IPS-18a (cell line): ENCODE results near the gene PKMYT1.

Source experiments
- H3K27ac ChIP-seq: one replicate; pipeline ENCODE4 v1.5.1; 2013; ENCODE audit warnings: low read length
- H3K27me3 ChIP-seq: one replicate; pipeline ENCODE4 v1.6.1; 2013; ENCODE audit warnings: mild to moderate bottlenecking, low read length; ENCODE audit not compliant: control insufficient read depth, insufficient read depth
- H3K36me3 ChIP-seq: one replicate; pipeline ENCODE4 v1.6.1; 2013; ENCODE audit warnings: low read depth, low read length; ENCODE audit not compliant: control insufficient read depth
- H3K4me1 ChIP-seq: one replicate; pipeline ENCODE4 v1.6.1; 2013; ENCODE audit warnings: low read depth, low read length; ENCODE audit not compliant: control insufficient read depth
- H3K4me3 ChIP-seq: one replicate; pipeline ENCODE4 v1.5.1; 2013; ENCODE audit warnings: low read length
- H3K9ac ChIP-seq: one replicate; pipeline ENCODE4 v1.6.1; 2013; ENCODE audit warnings: mild to moderate bottlenecking, low read length, moderate library complexity
- H3K9me3 ChIP-seq: one replicate; pipeline ENCODE4 v1.6.1; 2013; ENCODE audit warnings: low read depth, low read length; ENCODE audit not compliant: control insufficient read depth

The PKMYT1 gene

DNA sequence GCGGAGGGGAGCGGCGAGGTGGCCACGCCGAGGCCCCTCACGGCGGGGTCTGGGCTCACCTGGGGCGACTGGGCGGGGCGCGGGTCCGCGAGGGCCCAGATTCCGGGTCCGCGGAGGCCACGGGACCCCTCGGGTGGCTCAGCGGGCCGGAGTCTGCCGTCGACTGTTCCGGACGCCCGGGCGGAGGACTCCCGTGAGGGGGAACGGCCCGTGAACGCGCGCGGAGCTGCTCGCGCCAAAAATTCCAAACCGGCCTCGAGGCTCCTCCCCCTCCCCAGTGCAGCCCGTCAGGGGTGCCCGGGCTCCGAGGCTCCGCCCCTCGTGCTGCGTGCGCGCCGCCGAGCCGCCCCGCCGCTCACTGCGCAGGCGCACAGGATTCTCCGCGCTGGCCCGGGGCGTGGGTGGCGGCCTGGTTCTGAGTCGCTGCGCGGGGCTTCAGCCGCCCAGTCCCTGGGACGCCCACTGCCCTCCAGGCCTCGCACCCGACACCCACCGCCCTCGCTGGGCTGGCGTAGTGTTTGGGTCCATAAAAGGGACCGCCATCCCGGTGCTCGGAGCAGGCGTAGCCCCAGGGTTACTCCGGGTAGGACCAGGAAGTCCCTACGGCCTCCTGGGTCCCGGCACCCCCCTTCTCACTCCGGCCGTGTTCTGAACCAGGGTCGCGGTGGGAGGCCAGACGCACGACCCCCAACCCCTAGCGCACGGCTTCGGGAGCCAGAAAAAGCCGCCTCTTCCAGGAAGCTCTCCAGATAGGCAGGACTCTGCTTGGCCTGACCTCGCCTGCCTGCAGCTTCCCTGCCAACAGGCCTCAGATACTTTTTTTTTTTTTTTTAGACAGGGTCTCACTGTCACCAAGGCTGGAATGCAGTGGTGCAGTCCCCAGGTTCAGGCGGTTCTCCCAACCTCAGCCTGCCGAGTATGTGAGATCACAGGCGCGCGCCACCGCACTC, at the start of gene PKMYT1:
Gene PKMYT1 (minus strand): TSS at position 220 of the 950 bp plus-strand sequence. CDS start 789 bp downstream, outside the sequence.
- Histone ChIP-seq H3K9ac (peak within 1 kb of the TSS; percentile 81), H3K36me3 (no peaks in the 10 kb centered on the region), H3K4me1 (peaks cover 13% of the 10 kb centered on the region), H3K27ac (peak within 1 kb of the TSS; percentile 88), H3K27me3 (no peaks in the 10 kb centered on the region), H3K9me3 (no peaks in the 10 kb centered on the region), H3K4me3 (peak within 1 kb of the TSS; percentile 80)

DNA sequence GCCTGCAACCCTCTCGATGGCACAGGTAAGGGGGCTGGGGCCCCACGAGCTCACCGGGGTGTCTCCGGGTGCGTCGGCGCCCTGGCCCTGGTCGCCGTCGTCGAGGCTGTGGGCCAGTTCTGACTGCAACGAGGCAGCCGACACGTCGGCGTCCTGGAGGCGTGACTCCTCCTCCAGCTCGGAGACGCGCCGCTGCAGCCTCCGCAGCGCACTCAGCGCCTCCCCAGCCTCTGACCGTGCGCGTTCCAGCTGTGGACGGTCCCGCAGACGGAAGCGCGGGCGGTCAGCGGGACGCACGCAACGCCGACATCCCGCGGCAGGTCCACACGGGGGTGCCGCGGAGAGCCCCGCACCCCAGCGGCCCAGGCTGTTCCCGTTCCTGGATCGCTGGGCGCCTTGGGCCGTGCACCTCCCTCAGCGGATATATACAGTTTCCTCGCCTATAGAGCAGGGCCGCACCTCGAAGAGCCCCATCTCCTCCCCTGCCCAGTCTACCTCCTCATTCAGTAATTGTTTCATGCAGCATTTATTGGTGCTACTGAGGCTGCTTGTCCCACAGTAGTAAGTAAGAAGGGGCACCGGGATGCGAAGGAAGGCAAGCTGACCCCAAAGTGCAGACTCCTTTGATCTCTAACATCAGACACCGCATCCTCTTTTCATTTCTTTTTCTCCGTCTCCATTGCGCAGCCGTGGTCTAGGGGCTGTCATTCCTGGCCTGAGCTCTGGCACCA, 49.4 kb upstream of the PKMYT1 start:
- Histone ChIP-seq H3K36me3 (peaks cover 18% of the 10 kb centered on the region), H3K9me3 (no peaks in the 10 kb centered on the region), H3K4me3 (no peak overlapping the region), H3K27ac (no peak overlapping the region), H3K4me1 (peaks cover 3% of the 10 kb centered on the region), H3K9ac (no peak overlapping the region), H3K27me3 (peaks cover 3% of the 10 kb centered on the region)

DNA sequence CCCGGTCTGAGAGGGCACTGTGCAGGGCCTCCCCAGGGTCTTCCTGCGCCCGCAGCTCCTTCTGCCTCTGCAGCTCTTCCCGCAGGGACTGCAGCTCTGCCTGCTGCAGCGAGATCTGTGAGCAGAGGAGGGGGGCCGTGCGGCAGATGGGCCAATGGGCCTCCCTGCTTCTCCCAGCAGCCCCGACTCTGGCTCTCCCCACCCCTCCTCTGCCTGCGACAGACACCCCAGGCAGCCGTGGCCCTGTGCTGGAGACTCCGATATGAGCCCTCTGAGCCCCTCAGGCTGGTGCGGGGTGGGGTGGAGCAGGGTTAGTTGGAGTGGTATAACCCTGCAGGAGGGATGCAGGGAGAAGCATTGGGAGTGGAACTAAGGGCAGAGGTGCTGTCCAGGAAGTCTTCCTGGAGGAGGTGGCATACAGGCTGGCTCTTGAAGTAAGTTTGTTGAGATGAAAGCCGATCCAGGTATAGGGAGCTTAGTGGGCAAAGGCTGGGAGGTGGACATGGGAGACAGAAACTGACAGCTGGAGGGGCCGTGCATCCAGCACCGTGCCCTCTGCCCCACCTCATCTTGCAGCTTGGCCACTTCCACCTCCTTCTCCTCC, 48.6 kb upstream of the PKMYT1 start:
- no peak overlapping the region for H3K9ac ChIP-seq
- H3K27me3 ChIP-seq = no peaks in the 10 kb centered on the region
- no peak overlapping the region for H3K27ac ChIP-seq
- H3K36me3 ChIP-seq = peaks cover 18% of the 10 kb centered on the region
- H3K9me3 ChIP-seq = no peaks in the 10 kb centered on the region
- no peak overlapping the region for H3K4me3 ChIP-seq
- H3K4me1 ChIP-seq = peaks cover 3% of the 10 kb centered on the region

DNA sequence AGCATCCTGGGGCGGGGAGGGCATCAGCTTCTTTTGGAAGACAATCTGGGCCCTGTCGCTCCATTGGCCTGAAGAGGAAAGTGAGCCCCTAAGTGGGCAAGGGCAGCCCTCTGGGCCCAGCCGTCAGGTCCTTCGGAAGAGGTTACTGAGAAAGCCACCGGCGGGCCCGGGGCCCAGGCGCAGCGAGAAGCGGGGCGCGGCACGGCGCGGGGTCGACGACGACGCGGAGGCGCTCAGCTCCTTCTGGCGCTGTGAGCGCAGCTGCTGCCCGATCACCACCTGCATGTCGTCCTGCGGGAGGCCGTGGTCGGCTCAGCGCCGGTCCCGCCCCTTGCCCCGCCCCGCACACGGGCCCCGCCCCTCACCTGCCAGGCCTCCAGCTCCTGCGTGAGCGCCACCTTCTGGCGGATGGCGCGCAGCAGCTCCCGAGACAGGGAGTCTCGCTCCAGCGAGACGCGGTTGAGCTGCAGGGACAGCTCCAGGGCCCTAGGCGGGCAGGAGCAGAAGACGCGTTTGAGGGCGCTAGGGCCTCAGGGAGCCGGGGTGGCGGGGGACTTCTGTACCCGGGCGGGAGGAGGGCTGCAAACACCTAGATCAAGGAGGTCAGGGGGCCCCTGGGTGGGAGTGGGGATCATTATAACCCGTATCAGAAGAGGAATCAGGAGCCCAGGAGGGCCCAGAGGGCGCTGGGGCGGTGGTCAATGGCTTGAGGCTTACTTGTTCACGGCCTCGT, 47.9 kb upstream of the PKMYT1 start:
- no peak overlapping the region for H3K27ac ChIP-seq
- peak overlapping the region; percentile 25 for H3K4me3 ChIP-seq
- peaks cover 4% of the 10 kb centered on the region for H3K4me1 ChIP-seq
- no peaks in the 10 kb centered on the region for H3K9me3 ChIP-seq
- peaks cover 18% of the 10 kb centered on the region for H3K36me3 ChIP-seq
- H3K27me3 ChIP-seq = no peaks in the 10 kb centered on the region
- no peak overlapping the region for H3K9ac ChIP-seq

DNA sequence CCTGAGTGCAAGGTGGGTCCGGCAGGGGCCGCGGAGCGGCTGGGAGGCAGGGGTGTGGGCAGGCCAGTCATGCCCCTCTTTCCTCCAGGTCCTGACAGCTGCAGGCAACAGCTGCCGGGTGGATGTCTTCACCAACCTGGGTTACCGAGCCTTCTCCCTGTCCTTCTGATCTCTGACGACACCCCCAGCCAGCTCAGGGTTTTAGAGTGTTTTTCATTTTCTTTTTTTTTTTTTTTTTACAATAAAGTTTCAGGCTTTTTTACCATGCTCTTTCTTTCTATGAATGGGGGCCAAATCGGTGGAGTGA, 47.2 kb upstream of the PKMYT1 start:
- peaks cover 18% of the 10 kb centered on the region for H3K36me3 ChIP-seq
- peaks cover 11% of the 10 kb centered on the region for H3K4me1 ChIP-seq

DNA sequence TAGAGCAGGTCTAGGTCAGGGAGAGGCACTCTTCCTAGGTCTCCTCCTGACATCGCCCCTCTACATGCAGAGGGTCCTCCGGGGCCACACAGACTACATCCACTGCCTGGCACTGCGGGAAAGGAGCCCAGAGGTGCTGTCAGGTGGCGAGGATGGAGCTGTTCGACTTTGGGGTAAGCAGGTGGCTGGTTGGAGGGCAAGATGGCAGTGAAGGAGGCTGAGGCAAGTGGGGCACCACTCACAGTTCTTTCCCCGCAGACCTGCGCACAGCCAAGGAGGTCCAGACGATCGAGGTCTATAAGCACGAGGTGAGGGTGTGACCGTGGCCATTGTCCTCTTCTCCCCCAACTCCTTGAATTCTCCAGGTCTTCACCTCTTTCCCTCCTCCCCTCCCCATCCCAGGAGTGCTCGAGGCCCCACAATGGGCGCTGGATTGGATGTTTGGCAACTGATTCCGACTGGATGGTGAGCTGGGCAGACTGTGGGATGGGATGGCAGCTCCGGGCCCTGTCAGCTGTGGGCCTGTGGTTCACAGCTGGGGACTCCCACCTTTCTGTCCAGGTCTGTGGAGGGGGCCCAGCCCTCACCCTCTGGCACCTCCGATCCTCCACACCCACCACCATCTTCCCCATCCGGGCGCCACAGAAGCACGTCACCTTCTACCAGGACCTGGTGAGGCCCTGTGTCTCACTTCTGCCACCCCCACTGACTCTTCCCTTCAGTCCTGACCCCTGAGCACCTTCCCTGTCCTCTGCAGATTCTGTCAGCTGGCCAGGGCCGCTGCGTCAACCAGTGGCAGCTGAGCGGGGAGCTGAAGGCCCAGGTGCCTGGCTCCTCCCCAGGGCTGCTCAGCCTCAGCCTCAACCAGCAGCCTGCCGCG, 46.6 kb upstream of the PKMYT1 start:
- Histone ChIP-seq H3K9ac (no peak overlapping the region), H3K27ac (no peak overlapping the region)

More for the DNA sequence above, 47.2 kb upstream of the PKMYT1 start:
- Histone ChIP-seq H3K9me3 (no peaks in the 10 kb centered on the region), H3K9ac (no peak overlapping the region), H3K27ac (no peak overlapping the region), H3K4me3 (no peak overlapping the region), H3K27me3 (no peaks in the 10 kb centered on the region)

DNA sequence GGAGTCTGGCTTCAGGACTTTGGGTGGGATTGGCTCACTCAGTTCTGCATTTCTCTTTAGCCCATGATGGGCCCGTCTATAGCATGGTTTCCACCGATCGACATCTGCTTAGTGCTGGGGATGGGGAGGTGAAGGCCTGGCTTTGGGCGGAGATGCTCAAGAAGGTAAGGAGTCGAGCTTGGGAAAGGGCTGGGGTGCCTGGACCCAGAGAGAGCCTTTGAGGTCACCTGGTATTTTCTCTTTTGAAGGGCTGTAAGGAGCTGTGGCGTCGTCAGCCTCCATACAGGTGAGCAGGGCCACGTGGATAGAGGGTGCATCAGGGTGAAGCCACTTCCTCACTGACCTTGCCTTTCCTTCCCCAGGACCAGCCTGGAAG, 45.7 kb upstream of the PKMYT1 start:
- Histone ChIP-seq H3K27me3 (no peaks in the 10 kb centered on the region), H3K36me3 (peaks cover 23% of the 10 kb centered on the region), H3K9me3 (no peaks in the 10 kb centered on the region), H3K27ac (no peak overlapping the region), H3K9ac (no peak overlapping the region), H3K4me1 (peaks cover 17% of the 10 kb centered on the region), H3K4me3 (no peak overlapping the region)

More for the DNA sequence above, 46.6 kb upstream of the PKMYT1 start:
- Histone ChIP-seq H3K27me3 (no peaks in the 10 kb centered on the region), H3K4me1 (peaks cover 17% of the 10 kb centered on the region), H3K9me3 (no peaks in the 10 kb centered on the region), H3K36me3 (peaks cover 22% of the 10 kb centered on the region), H3K4me3 (no peak overlapping the region)

DNA sequence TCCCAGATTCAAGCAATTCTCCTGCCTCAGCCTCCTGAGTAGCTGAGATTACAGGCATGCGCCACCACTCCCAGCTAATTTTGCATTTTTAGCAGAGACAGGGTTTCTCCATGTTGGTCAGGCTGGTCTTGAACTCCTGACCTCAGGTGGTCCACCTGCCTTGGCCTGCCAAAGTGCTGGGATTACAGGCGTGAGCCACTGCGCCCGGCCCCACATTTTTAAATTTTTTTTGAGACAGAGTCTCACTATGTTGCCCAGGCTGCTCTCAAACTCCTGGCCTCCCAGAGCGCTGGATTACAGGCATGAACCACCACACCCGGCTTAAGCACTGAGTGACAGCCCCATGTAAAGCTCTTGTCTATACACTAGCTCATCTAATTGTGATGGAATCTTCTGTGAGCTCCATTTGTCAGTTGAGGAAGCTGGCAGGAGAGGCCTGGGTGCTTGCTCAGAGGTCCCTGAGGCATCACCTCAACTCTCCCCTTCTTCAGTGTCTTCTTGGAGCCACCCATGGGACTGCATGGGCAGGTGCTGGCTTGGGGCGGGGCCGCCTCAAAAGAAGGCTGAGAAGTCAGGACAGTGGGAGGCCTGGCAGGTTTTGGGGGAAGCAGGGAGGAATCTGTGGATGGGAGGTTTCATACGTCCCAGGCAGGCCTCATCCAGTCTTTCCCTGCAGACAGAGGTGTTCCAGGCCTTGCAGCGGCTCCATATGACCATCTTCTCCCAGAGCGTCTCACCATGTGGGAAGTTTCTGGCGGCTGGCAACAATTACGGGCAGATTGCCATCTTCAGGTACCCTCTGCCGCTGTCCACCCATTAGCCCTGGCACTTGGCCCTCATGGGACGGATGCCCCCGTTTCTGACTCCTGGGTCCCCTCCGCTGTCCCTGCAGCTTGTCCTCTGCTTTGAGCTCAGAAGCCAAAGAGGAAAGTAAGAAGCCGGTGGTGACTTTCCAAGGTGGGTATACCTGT, 45.1 kb upstream of the PKMYT1 start:
- no peaks in the 10 kb centered on the region for H3K27me3 ChIP-seq
- H3K27ac ChIP-seq = no peak overlapping the region
- H3K4me1 ChIP-seq = peaks cover 17% of the 10 kb centered on the region
- no peaks in the 10 kb centered on the region for H3K9me3 ChIP-seq
- no peak overlapping the region for H3K9ac ChIP-seq
- H3K4me3 ChIP-seq = no peak overlapping the region
- H3K36me3 ChIP-seq = peaks cover 23% of the 10 kb centered on the region

DNA sequence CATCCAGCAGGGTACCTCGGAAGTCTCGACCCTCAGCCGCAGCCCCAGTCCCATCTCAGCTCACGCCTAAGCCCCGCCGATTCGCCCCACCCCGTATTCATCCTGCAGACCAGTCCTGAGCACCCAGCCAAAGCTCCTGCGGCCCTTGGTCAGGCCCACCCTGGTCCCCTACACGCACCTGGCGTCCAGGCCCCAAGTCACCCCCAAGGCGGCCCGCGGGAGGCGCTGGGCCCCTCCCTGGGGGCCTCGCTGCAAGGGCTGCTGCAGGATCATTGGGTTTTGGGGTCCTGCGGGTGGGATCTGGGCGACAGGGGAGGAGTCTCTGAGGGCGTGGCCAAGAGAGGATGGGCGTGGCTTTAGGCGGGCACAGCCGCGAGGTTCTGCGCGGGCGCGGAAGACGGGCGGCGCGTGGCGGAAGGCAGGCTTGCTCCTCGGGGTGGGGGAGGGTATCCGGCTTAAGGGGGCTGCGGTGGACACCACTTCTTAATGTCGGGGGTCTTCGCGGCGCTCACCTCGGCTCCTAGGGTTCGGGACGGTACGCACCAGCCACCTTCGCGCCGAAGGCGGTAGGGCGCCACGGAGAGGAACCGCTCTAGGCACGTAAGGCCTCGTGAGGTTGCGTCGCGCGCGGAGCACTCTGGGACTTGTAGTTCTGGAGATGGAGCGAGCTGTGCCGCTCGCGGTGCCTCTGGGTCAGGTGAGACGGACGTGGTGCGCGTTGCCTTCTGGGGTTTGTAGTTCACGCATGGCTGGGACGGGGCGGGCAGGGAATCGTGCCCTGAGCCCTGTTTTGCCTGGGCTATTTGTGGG, 43.6 kb upstream of the PKMYT1 start, which contains the start of the genes HCFC1R1 and THOC6:
Gene HCFC1R1 (minus strand): TSS at position 274 of the 810 bp plus-strand sequence. CDS start 1 bp downstream, at position 273.
Gene THOC6 (plus strand): TSS at position 367 of the 810 bp plus-strand sequence. CDS start 292 bp downstream, at position 659.
- H3K27ac ChIP-seq = peak within 1 kb of the TSS; percentile 87
- H3K9me3 ChIP-seq = no peaks in the 10 kb centered on the region
- H3K9ac ChIP-seq = peak within 1 kb of the TSS; percentile 88
- H3K4me1 ChIP-seq = peaks cover 17% of the 10 kb centered on the region
- H3K4me3 ChIP-seq = peak within 1 kb of the TSS; percentile 99
- no peaks in the 10 kb centered on the region for H3K27me3 ChIP-seq
- H3K36me3 ChIP-seq = peaks cover 23% of the 10 kb centered on the region
